SK-N-MC (cell line): ENCODE data around the gene TPP1.

ENCODE experiments used
- EZH2 ChIP-seq: fragments of 200-600 bp; sonication (generic); IDR thresholded peaks from one replicate; pipeline ENCODE4 v1.6.1; 2017; ENCODE audit warnings: antibody characterized with exemption
- FOXP2 ChIP-seq: optimal IDR thresholded peaks from 2 replicates; pipeline ENCODE3; 2011; ENCODE audit warnings: mild to moderate bottlenecking, moderate library complexity; ENCODE audit not compliant: insufficient read depth; ENCODE audit errors: extremely low read length, control extremely low read depth
- POLR2AphosphoS5 ChIP-seq: IDR thresholded peaks from 2 replicates; pipeline ENCODE4 v1.6.1; 2012; ENCODE audit warnings: mild to moderate bottlenecking, low read depth, low read length, borderline replicate concordance

DNA sequence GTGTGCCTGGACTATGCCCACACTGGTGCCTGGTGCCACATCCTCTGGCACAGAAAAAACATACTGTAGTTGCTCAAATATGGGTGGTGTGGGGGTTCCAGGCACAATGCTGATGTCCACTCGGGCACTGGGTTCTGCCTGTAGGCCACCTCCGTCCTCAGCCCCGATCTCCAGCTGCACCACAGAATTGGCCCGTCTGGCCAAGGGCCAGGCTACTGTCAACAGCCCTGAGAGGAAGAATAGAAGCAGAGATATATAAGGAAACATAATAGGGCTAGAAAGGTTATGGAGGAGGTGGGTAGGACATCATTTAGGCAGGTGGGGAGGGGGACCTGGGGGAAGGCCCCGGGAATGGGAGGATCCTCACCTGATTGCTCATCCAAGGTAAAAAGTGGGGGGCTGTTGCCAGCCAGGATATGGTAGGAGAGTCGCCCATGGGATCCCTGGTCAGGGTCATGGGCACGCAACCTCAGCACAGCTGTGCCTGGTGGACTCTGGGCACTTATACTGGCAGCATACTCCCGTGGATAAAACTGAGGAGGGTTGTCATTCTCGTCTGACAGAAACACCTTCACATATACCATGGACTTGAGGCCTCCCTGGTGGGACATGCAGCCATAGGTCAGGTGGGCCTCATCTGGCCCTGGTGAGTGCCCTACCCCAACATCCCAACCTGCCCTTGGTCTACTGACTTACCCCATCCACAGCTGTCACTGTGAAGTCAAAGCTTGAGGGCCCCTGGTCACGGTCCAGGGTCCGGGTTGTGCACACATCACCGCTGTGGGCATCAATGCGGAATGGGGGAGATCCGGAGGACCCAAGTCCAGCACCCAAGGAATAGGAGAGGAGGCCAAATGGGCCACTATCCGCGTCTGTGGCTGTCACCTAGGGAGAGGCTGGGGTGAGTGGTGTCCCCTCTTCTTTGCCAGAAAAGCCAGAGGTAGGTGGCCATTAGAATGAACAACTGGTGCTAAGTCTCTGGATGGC, 14.5 kb upstream of the TPP1 start:
- no peak for TF ChIP-seq POLR2AphosphoS5
- TF ChIP-seq EZH2, result no peak
- no peak for TF ChIP-seq FOXP2
